ENCODE measurements around the gene GLIPR1L1. TPM values are rescaled to one million over a fixed set of nuclear protein-coding genes. Genes with fewer than 3 reads are reported as not detected.

GLIPR1L1 gene
- total RNA-seq, 4 donors from 2014 or later, result not detected

DNA sequence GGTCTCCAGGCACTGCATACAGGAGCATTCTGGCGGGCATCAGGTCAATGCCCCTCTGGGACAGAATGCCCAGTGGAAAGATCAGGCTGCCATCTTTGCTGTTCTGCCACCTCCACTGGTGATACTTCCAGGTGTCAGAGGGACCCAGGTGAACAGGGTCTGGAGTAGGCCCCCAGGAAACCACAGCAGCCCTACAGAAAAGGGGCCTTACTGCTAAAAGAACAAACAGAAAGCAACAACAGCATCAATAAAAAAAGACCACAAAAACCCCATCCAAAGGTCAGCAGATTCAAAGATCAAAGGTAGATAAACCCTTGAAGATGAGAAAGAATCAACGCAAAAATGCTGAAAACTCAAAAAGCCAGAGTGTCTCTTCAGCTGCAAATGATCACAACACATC, 15.9 kb downstream of the GLIPR1L1 start:
- no peak for TF ChIP-seq POLR2A (IDR thresholded peaks at IDR 0.05)
- TF ChIP-seq, protein P1, sequence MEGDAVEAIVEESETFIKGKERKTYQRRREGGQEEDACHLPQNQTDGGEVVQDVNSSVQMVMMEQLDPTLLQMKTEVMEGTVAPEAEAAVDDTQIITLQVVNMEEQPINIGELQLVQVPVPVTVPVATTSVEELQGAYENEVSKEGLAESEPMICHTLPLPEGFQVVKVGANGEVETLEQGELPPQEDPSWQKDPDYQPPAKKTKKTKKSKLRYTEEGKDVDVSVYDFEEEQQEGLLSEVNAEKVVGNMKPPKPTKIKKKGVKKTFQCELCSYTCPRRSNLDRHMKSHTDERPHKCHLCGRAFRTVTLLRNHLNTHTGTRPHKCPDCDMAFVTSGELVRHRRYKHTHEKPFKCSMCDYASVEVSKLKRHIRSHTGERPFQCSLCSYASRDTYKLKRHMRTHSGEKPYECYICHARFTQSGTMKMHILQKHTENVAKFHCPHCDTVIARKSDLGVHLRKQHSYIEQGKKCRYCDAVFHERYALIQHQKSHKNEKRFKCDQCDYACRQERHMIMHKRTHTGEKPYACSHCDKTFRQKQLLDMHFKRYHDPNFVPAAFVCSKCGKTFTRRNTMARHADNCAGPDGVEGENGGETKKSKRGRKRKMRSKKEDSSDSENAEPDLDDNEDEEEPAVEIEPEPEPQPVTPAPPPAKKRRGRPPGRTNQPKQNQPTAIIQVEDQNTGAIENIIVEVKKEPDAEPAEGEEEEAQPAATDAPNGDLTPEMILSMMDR (IDR thresholded peaks at IDR 0.05), result no peak
- no peaks in the 10 kb centered on the region for H3K36me3 ChIP-seq
- no peak for DNase-seq

DNA sequence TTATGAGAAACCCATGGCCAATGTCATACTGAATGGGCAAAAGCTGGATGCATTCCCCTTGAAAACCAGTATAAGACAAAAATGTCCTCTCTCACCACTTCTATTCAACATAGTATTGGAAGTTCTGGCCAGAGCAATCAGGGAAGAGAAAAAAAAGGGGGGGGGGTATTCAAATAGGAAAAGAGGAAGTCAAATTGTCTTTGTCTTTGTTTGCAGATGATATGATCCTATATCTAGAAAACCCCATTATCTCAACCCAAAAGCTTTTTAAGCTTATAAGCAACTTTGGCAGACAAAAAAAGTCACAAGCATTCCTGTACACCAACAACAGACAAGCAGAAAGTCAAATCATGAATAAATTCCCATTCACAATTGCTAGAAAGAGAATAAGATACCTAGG, 19.5 kb downstream of the GLIPR1L1 start:
- DNase-seq, result no peak
- Histone ChIP-seq H3K27me3 (no peaks in the 10 kb centered on the region), H3K4me1 (no peaks in the 10 kb centered on the region), H3K4me3 (no peak overlapping the region), H3K27ac (no peak overlapping the region), H3K9me3 (no peaks in the 10 kb centered on the region), H3K36me3 (no peaks in the 10 kb centered on the region)
- TF ChIP-seq, protein P1 (IDR thresholded peaks at IDR 0.05), result no peak
- TF ChIP-seq POLR2A (IDR thresholded peaks at IDR 0.05), result no peak

More for the DNA sequence above, 15.9 kb downstream of the GLIPR1L1 start:
- H3K9me3 ChIP-seq, result no peaks in the 10 kb centered on the region
- H3K27ac ChIP-seq, result no peak overlapping the region
- no peaks in the 10 kb centered on the region for H3K4me1 ChIP-seq
- H3K27me3 ChIP-seq, result no peaks in the 10 kb centered on the region
- H3K4me3 ChIP-seq, result no peak overlapping the region

DNA sequence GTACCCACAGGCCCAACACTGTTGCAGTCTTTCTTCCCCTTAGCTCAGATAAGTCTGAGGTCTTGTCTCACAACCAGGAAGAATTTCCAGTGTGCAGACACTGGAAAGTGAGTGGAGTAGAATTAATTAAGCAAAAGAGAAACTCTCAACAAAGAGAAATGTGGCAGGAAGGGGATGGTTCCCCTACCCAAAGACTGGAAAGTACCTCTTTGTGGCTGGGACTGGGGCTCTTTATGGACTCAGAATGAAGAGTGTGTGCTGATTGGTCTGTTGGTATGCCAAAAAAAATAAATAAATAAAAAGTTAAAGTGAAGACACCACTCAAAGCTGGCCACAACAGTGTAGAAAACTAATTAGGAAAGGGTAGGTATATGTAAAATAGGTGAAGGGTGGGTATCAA, 26.4 kb downstream of the GLIPR1L1 start:
- no peak overlapping the region for H3K27ac ChIP-seq
- H3K27me3 ChIP-seq, result no peaks in the 10 kb centered on the region
- H3K9me3 ChIP-seq, result no peaks in the 10 kb centered on the region
- no peaks in the 10 kb centered on the region for H3K4me1 ChIP-seq
- TF ChIP-seq POLR2A (IDR thresholded peaks at IDR 0.05), result no peak
- TF ChIP-seq, protein P1 (IDR thresholded peaks at IDR 0.05), result no peak
- no peak for DNase-seq
- H3K36me3 ChIP-seq, result no peaks in the 10 kb centered on the region
- no peak overlapping the region for H3K4me3 ChIP-seq

DNA sequence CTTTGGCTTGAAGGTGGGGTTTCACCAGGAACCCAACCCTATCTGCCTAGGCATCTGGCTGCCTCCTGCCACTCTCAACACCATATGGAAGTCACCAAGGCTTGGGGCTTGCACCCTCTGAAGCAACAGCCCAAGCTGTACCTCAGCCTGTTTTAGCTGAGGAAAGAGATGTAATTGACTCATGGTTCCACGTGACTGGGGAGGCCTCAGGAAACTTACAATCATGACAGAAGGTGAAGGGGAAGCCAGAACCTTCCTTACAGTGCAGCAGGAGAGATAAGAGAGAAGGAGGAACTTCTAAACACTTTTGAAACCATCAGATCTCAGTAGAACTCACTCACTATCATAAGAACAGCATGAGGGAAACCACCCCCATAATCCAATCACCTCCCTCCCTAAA, 26.9 kb downstream of the GLIPR1L1 start:
- TF ChIP-seq, protein P1 (IDR thresholded peaks at IDR 0.05), result no peak
- no peak for TF ChIP-seq POLR2A (IDR thresholded peaks at IDR 0.05)
- no peak for DNase-seq
- H3K4me3 ChIP-seq, result no peak overlapping the region
- no peaks in the 10 kb centered on the region for H3K27me3 ChIP-seq
- H3K9me3 ChIP-seq, result no peaks in the 10 kb centered on the region
- H3K4me1 ChIP-seq, result no peaks in the 10 kb centered on the region
- no peak overlapping the region for H3K27ac ChIP-seq
- no peaks in the 10 kb centered on the region for H3K36me3 ChIP-seq

DNA sequence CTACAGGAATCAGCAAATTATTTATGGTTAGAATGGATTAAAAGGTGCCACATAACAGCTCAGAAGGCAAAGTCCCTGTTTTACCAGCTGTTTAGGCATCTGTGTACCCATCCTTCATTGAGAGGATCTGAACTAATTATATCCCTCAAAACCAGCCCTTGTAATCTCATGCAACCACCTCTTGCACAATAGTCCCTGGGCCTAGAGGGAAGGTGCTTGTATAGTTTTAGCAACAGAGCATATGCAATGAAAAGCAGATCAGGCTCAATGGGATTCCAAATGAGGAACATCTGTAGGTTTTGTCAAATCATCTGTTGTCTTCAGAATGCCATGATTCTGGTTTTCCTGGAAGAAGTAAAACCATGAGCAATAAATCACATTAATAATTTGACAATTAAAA, 30.4 kb downstream of the GLIPR1L1 start:
- Histone ChIP-seq H3K36me3 (no peaks in the 10 kb centered on the region), H3K27ac (no peak overlapping the region), H3K9me3 (no peaks in the 10 kb centered on the region), H3K27me3 (no peaks in the 10 kb centered on the region), H3K4me1 (no peaks in the 10 kb centered on the region), H3K4me3 (no peak overlapping the region)
- TF ChIP-seq POLR2A (IDR thresholded peaks at IDR 0.05), result no peak
- TF ChIP-seq, protein P1 (IDR thresholded peaks at IDR 0.05), result no peak
- no peak for DNase-seq

DNA sequence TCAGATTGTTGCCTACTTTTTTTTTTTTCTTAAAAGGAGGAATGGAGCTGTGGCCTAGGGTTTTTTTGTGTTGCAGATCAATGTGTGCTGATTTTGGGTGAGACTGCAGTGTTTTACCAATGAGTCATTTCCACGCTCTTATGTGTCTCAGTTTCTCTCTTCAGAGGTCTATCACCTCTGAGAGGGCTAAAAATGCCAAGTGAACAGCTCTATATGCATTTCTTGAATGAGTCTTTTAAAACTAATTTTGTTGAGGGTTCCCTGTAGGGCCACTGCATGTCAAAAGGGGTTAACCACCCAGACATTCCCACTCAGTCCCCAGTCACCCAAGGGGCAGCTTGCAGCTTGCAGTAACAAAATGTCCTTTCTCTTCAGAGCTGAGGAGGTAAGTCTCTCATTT, 32.2 kb downstream of the GLIPR1L1 start:
- H3K4me1 ChIP-seq, result no peaks in the 10 kb centered on the region
- no peaks in the 10 kb centered on the region for H3K36me3 ChIP-seq
- H3K9me3 ChIP-seq, result no peaks in the 10 kb centered on the region
- no peak overlapping the region for H3K4me3 ChIP-seq
- H3K27me3 ChIP-seq, result no peaks in the 10 kb centered on the region
- no peak for DNase-seq
- no peak for TF ChIP-seq POLR2A (IDR thresholded peaks at IDR 0.05)
- TF ChIP-seq, protein P1 (IDR thresholded peaks at IDR 0.05), result no peak
- H3K27ac ChIP-seq, result no peak overlapping the region
